Activated CD4-positive, alpha-beta T cell treated with anti-CD3 and anti-CD28 coated beads for 36 hours (primary cell): ENCODE data around the gene SHLD1. TPM values are rescaled to one million over a fixed set of nuclear protein-coding genes. Genes with fewer than 3 reads are reported as not detected.
"Not testable (repeated sequence)": the region's sequence is repeated elsewhere in the genome, so short reads cannot be mapped to it uniquely, and the experiment has no call there.

Experiments
- ATAC-seq: fragments of 200-7000 bp; cut with Tn5 transposase; one replicate; pipeline ENCODE4 v1.10.0; 2021; ENCODE audit warnings: mild to moderate bottlenecking, moderate library complexity
- CTCF ChIA-PET: fragments of 350-600 bp; sonication (Branson Sonifier 250); formaldehyde crosslinking; loops from one replicate; lab custom pipeline; 2021; ENCODE audit warnings: antibody characterized with exemption; lab: Charles Lee
- POLR2A ChIA-PET: fragments of 350-600 bp; sonication (Branson Sonifier 250); formaldehyde crosslinking; loops from one replicate; lab custom pipeline; 2021; ENCODE audit warnings: antibody characterized with exemption, inconsistent platforms; lab: Charles Lee
- DNase-seq: peaks from one replicate; pipeline ENCODE4 v3.0.0-alpha.2; 2020
- H3K27ac Mint-ChIP-seq: one replicate; pipeline ENCODE4 v1.8.0; 2021; ENCODE audit warnings: mixed read lengths
- H3K27me3 Mint-ChIP-seq: one replicate; pipeline ENCODE4 v1.8.0; 2021; ENCODE audit warnings: mixed read lengths
- H3K36me3 Mint-ChIP-seq: one replicate; pipeline ENCODE4 v1.8.0; 2021; ENCODE audit warnings: low read depth, mixed read lengths
- H3K4me1 Mint-ChIP-seq: one replicate; pipeline ENCODE4 v1.8.0; 2021; ENCODE audit warnings: mixed read lengths
- H3K4me3 Mint-ChIP-seq: one replicate; pipeline ENCODE4 v1.8.0; 2021; ENCODE audit warnings: mild to moderate bottlenecking, moderate library complexity, mixed read lengths
- H3K9me3 Mint-ChIP-seq: one replicate; pipeline ENCODE4 v1.8.0; 2021; ENCODE audit warnings: low read depth, mixed read lengths
- intact Hi-C, 2 experiments: fragments of 100-400 bp; cut with DNase I in 1 of 2; cut with micrococcal nuclease in 1 of 2; formaldehyde crosslinking; loops; one replicate each; pipeline versions ENCODE4 v1.14.2 to v1.15.1; 2022 to 2024; cut with DNase I, micrococcal nuclease
- total RNA-seq, 2 experiments: library from RNA; stranded (reverse); gene quantifications; one replicate each; pipeline ENCODE4 v1.2.3, GENCODE V29; 2021

The SHLD1 gene
- total RNA-seq, 2 experiments from 2014 or later, result 10.4 to 10.5 TPM

GRCh38 chr20:5781367-5781766 is 31.2 kb downstream of the SHLD1 start:
- H3K9me3 Mint-ChIP-seq, DNase-seq, ATAC-seq, H3K4me1 Mint-ChIP-seq, H3K4me3 Mint-ChIP-seq, POLR2A ChIA-PET, H3K27ac Mint-ChIP-seq, H3K27me3 Mint-ChIP-seq, intact Hi-C loops: not testable (repeated sequence)
- CTCF ChIA-PET, result interaction anchor here (0.9 to 2.1 kb wide), 4 partner anchors 29 to 224 kb away, joined by 3 to 5 read pairs (median 4); no protein-coding TSS in a partner anchor
- peaks cover 12% of the 10 kb centered on the region for H3K36me3 Mint-ChIP-seq

GRCh38 chr20:5781798-5782750 is 31.9 kb downstream of the SHLD1 start:
- intact Hi-C loops, result no loop called here
- H3K27ac Mint-ChIP-seq, result peak overlapping the region; percentile 55
- POLR2A ChIA-PET, result no interaction called here

GRCh38 chr20:5784735-5785134 is 34.5 kb downstream of the SHLD1 start:
- peaks cover 16% of the 10 kb centered on the region for H3K4me1 Mint-ChIP-seq
- H3K9me3 Mint-ChIP-seq, result no peaks in the 10 kb centered on the region
- H3K27me3 Mint-ChIP-seq, result no peaks in the 10 kb centered on the region
- CTCF ChIA-PET, result interaction anchor here (1.6 to 6.1 kb wide), 4 partner anchors 215 to 256 kb away, joined by 7 to 118 read pairs (median 44); no protein-coding TSS in a partner anchor
- DNase-seq (no peak), ATAC-seq (no peak)
- peaks cover 7% of the 10 kb centered on the region for H3K36me3 Mint-ChIP-seq
- POLR2A ChIA-PET, result no interaction called here
- no peak overlapping the region for H3K4me3 Mint-ChIP-seq
- no peak overlapping the region for H3K27ac Mint-ChIP-seq
- intact Hi-C loops, result no loop called here

More at GRCh38 chr20:5781798-5782750, 31.9 kb downstream of the SHLD1 start:
- Mint-ChIP-seq H3K4me3 (no peak overlapping the region), H3K27me3 (no peaks in the 10 kb centered on the region), H3K36me3 (peaks cover 12% of the 10 kb centered on the region), H3K9me3 (no peaks in the 10 kb centered on the region), H3K4me1 (peaks cover 12% of the 10 kb centered on the region)
- CTCF ChIA-PET, result interaction anchor here (0.9 to 2.8 kb wide), 6 partner anchors 30 to 253 kb away, joined by 3 to 14 read pairs (median 4); no protein-coding TSS in a partner anchor
- ATAC-seq (no peak), DNase-seq (no peak)

GRCh38 chr20:5785146-5785545 is 34.9 kb downstream of the SHLD1 start:
- Mint-ChIP-seq H3K9me3 (no peaks in the 10 kb centered on the region), H3K36me3 (peaks cover 9% of the 10 kb centered on the region), H3K4me3 (no peak overlapping the region), H3K27me3 (no peaks in the 10 kb centered on the region), H3K27ac (no peak overlapping the region), H3K4me1 (peaks cover 16% of the 10 kb centered on the region)
- ChIA-PET POLR2A (no interaction called here), CTCF (interaction anchor here (0.6 to 6.1 kb wide), 5 partner anchors 11 to 256 kb away, joined by 3 to 118 read pairs (median 7); no protein-coding TSS in a partner anchor)
- intact Hi-C loops, result no loop called here
- no peak for ATAC-seq
- no peak for DNase-seq

GRCh38 chr20:5786930-5787795 is 37.0 kb downstream of the SHLD1 start:
- intact Hi-C loops, result no loop called here

GRCh38 chr20:5787796-5788165 is 37.6 kb downstream of the SHLD1 start:
- POLR2A ChIA-PET, result interaction anchor here (0.6 to 1.2 kb wide), 4 partner anchors 133 to 231 kb away, joined by 3 to 4 read pairs (median 4); no protein-coding TSS in a partner anchor
- ATAC-seq, result no peak

More at GRCh38 chr20:5786930-5787795, 37.0 kb downstream of the SHLD1 start:
- ChIA-PET CTCF (interaction anchor here (0.6 to 6.1 kb wide), 34 partner anchors 9 to 288 kb away, joined by 3 to 118 read pairs (median 5); no protein-coding TSS in a partner anchor), POLR2A (interaction anchor here (1.2 kb wide), 1 partner anchor 230 kb away, joined by 4 read pairs; no protein-coding TSS in a partner anchor)
- Mint-ChIP-seq H3K9me3 (no peaks in the 10 kb centered on the region), H3K4me1 (peaks cover 11% of the 10 kb centered on the region), H3K4me3 (no peak overlapping the region), H3K27me3 (no peaks in the 10 kb centered on the region), H3K36me3 (peaks cover 6% of the 10 kb centered on the region), H3K27ac (peak overlapping the region; percentile 38)
- ATAC-seq (no peak), DNase-seq (no peak)

GRCh38 chr20:5788385-5788895 is 38.2 kb downstream of the SHLD1 start:
- Mint-ChIP-seq H3K9me3 (no peaks in the 10 kb centered on the region), H3K4me1 (peaks cover 11% of the 10 kb centered on the region), H3K27me3 (no peaks in the 10 kb centered on the region), H3K36me3 (peaks cover 6% of the 10 kb centered on the region), H3K27ac (no peak overlapping the region), H3K4me3 (no peak overlapping the region)
- ChIA-PET POLR2A (interaction anchor here (0.6 to 1.2 kb wide), 4 partner anchors 133 to 231 kb away, joined by 3 to 4 read pairs (median 4); no protein-coding TSS in a partner anchor), CTCF (interaction anchor here (0.6 to 6.1 kb wide), 40 partner anchors 9 to 287 kb away, joined by 3 to 118 read pairs (median 5); no protein-coding TSS in a partner anchor)
- ATAC-seq (peak; percentile 99), DNase-seq (peak; percentile 87)
- intact Hi-C loops, result loop anchor here (1.0 kb wide), 5 partner anchors 145 to 286 kb away; no protein-coding TSS in a partner anchor

More at GRCh38 chr20:5787796-5788165, 37.6 kb downstream of the SHLD1 start:
- Mint-ChIP-seq H3K4me3 (no peak overlapping the region), H3K9me3 (no peaks in the 10 kb centered on the region), H3K4me1 (peaks cover 11% of the 10 kb centered on the region), H3K36me3 (peaks cover 6% of the 10 kb centered on the region), H3K27ac (no peak overlapping the region), H3K27me3 (no peaks in the 10 kb centered on the region)
- CTCF ChIA-PET, result interaction anchor here (0.6 to 6.1 kb wide), 42 partner anchors 9 to 289 kb away, joined by 3 to 118 read pairs (median 5); no protein-coding TSS in a partner anchor
- no peak for DNase-seq
- intact Hi-C loops, result loop anchor here (1.0 kb wide), 5 partner anchors 146 to 287 kb away; no protein-coding TSS in a partner anchor

GRCh38 chr20:5789827-5790226 is 39.6 kb downstream of the SHLD1 start:
- intact Hi-C loops, result no loop called here
- DNase-seq, result no peak
- H3K4me3 Mint-ChIP-seq, result no peak overlapping the region
- no peak overlapping the region for H3K27ac Mint-ChIP-seq
- H3K9me3 Mint-ChIP-seq, result no peaks in the 10 kb centered on the region
- H3K4me1 Mint-ChIP-seq, result peaks cover 11% of the 10 kb centered on the region
- peaks cover 8% of the 10 kb centered on the region for H3K36me3 Mint-ChIP-seq
- POLR2A ChIA-PET, result no interaction called here
- H3K27me3 Mint-ChIP-seq, result no peaks in the 10 kb centered on the region
- ATAC-seq, result no peak
- CTCF ChIA-PET, result interaction anchor here (1.6 to 6.1 kb wide), 4 partner anchors 112 to 261 kb away, joined by 6 to 118 read pairs (median 80); no protein-coding TSS in a partner anchor

- ATAC-seq (no peak), DNase-seq (no peak)
- Mint-ChIP-seq H3K4me3 (no peak overlapping the region), H3K27ac (no peak overlapping the region), H3K4me1 (peaks cover 2% of the 10 kb centered on the region), H3K9me3 (no peaks in the 10 kb centered on the region), H3K27me3 (no peaks in the 10 kb centered on the region), H3K36me3 (peaks cover 6% of the 10 kb centered on the region)
- CTCF ChIA-PET, result interaction anchor here (0.7 to 1.4 kb wide), 3 partner anchors 211 to 266 kb away, joined by 3 to 4 read pairs (median 3); no protein-coding TSS in a partner anchor
- intact Hi-C loops, result no loop called here
- POLR2A ChIA-PET, result interaction anchor here (0.6 kb wide), 2 partner anchors 131 to 274 kb away, joined by 3 to 4 read pairs; no protein-coding TSS in a partner anchor
Measured at GRCh38 chr20:5793916-5794315, 43.7 kb downstream of the SHLD1 start.
